Fibroblast of lung (primary cell): ENCODE results near the gene IL10RA.

Experiments used
- EZH2 ChIP-seq: IDR thresholded peaks from 2 replicates; pipeline ENCODE4 v1.5.1; 2012; ENCODE audit warnings: low read length, control low read depth, mild to moderate bottlenecking; ENCODE audit errors: missing control alignments
- TF ChIP-seq, protein P1 (sequence below), 2 donors: IDR thresholded peaks in 1 of 2; conservative IDR thresholded peaks in 1 of 2; 1 replicate in 1 of 2; 2 replicates in 1 of 2; pipeline ENCODE4 v1.5.1; 2011 to 2012; ENCODE audit warnings: low read length in 2 of 2, control low read depth in 1 of 2, inconsistent platforms in 1 of 2, low read depth in 1 of 2, mild to moderate bottlenecking in 1 of 2

DNA sequence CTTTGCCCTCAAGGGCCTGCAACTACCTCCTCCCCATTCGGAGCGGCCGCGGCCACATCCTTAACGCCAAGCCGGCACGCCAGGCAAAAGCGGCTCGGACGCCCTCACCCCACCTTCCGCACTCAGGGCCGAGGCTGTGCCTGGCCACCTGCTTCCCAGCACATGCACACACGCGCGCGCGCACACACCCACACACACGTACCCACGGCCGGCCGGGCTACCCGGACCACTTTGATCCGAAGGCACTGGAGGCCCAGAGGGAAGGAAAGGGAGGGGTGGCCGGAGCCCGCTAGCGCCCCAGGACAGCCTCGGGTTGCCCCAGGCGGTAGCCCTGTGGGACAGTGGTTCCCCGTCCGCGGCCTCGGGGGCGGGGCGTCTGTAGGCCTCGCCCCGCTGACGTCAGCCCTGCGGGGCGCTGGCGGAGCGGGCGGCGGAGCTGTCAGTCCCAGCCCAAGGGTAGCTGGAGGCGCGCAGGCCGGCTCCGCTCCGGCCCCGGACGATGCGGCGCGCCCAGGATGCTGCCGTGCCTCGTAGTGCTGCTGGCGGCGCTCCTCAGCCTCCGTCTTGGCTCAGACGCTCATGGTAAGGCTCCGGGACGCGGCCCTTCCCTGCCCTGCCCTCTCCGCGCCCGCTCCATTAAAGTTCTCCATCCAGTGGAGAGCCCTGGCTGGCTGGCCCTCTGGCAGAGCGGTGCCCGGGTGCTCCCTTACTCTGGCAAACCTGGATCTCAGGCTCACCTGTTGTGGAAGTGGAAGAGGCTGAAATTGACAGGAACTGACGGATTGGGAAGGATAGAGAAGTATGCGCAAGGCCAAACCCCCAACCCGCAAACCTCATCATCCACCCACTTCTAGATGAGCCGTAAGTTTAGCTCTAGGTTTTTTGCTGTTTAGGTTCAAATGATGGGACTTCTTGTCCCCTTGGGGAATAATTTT lies at the start of gene IL10RA:
- TF ChIP-seq, protein P1, sequence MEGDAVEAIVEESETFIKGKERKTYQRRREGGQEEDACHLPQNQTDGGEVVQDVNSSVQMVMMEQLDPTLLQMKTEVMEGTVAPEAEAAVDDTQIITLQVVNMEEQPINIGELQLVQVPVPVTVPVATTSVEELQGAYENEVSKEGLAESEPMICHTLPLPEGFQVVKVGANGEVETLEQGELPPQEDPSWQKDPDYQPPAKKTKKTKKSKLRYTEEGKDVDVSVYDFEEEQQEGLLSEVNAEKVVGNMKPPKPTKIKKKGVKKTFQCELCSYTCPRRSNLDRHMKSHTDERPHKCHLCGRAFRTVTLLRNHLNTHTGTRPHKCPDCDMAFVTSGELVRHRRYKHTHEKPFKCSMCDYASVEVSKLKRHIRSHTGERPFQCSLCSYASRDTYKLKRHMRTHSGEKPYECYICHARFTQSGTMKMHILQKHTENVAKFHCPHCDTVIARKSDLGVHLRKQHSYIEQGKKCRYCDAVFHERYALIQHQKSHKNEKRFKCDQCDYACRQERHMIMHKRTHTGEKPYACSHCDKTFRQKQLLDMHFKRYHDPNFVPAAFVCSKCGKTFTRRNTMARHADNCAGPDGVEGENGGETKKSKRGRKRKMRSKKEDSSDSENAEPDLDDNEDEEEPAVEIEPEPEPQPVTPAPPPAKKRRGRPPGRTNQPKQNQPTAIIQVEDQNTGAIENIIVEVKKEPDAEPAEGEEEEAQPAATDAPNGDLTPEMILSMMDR (conservative IDR thresholded peaks at IDR 0.05 in 1 of 2, IDR thresholded peaks at IDR 0.05 in 1 of 2; ENCODE audit: low read depth in 1 of 2, low read length in 2 of 2): no peak
- no peak for TF ChIP-seq EZH2
